GM19438 (cell line): ENCODE results near the gene ADGRL3.

Experiments used
- ATAC-seq: cut with Tn5 transposase; IDR thresholded peaks from one replicate; pipeline ENCODE4 v1.9.1; 2021; ENCODE audit warnings: low read depth; ENCODE audit not compliant: unreplicated experiment

The ADGRL3 gene

GRCh38 chr4:61407642-61408618, 207.8 kb downstream of the ADGRL3 start:
- no peak for ATAC-seq

DNA sequence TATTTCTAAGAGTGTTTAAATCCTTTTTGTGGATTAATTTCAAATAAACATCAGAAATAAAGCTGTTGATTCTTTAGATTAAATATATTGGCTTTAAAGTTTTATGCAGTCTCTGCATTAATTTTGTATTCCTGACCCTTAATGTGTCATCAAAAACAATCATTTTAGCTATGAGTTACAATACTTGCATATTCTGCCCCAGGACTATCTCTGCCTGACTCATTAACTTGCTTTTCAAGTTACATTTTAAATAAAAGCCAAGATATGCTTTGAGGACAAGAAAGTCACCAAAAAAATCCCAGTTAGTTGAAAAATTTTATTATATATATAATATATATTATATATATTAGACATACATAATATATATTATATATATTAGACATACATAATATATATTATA, 208.7 kb downstream of the ADGRL3 start:
- no peak for ATAC-seq

GRCh38 chr4:61411241-61411640, 211.1 kb downstream of the ADGRL3 start:
- ATAC-seq, result no peak

GRCh38 chr4:61425315-61425714, 225.2 kb downstream of the ADGRL3 start:
- ATAC-seq, result no peak

GRCh38 chr4:61426229-61426628, 226.1 kb downstream of the ADGRL3 start:
- no peak for ATAC-seq

DNA sequence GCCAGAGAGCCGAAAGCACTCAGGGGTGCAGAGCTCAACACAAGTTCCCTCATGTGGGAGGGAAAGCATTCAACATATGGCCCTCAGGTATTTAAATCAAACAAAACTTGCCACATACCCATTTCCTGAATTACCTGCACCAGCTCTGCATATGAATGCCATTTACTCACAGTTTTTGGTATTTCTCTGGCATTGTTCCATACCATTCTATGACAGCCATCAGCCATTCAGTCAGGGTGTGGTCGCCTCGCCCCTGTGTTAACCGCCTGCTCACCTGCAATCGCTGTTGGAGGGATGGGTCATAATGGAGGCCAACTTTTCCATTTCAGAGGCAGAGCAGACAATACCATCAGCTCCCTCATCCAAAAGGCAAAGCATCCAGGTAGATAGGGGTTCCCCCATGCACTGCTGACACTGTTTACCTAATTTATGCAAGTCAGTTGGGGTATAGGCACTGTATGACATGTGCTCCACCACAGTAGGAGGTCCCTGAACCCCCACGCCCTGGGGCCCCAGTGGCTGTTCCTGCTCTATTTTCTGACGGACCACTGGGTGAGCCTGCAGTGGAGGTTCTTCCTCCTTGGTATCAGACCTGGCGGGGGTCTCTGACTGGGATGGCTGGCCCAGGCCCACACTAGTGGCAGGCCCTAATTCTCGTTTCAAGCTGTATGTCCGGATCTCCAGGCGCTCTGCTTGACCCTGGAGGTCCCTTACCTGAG, 227.1 kb downstream of the ADGRL3 start:
- ATAC-seq, result no peak

DNA sequence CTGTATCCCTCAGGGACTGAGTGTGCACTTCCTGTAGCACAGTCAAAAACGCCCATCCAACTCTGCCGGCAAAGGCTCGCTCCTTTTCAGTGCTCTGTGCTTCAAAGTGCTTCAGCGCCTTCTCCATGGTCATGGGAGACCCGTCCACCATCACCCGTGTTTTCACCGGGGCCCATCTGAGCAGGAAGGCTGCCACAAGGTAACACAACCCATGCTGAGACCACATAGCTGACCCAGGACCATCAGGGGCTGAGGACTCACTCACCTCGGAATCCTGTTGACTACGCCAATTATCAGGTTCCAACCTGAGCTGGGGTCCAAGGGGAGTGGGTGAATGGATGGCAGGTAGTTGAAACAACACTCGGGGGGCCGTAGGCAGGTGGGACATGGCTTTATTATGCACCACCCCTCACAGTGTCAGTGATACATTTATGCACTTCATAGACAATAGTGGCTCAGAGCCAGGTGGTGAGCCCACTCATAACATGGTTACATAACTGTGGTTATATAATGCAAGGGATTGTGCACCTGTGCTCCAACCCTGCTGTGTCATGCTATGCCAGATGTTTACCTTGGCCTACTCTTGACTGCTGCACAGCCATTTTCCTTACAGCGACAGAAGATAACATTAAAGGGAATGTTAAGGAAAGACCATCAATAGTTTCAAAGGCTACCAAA, 227.8 kb downstream of the ADGRL3 start:
- ATAC-seq, result no peak

DNA sequence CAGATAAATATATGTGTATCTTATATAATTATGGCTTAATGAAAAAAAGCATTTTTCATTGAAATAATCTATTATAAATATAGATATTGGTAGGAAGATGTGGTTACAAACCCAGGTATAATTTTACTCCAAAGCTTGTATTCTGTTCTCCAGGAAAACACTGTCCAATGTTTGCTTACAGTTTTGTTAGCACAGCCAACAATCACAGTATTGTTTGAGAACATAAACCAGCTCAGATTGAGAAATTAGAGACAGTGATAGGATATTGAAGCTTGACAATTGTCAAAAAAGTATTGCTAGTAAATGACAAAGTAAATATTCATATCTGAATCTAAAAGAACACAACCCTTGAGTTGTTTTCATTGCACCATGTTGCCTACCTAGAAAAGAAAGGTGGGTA, 228.8 kb downstream of the ADGRL3 start:
- ATAC-seq, result no peak

- ATAC-seq, result no peak
Observed at GRCh38 chr4:61431131-61431530, 231.0 kb downstream of the ADGRL3 start.

- ATAC-seq, result no peak
Observed at GRCh38 chr4:61437923-61438322, 237.8 kb downstream of the ADGRL3 start.

DNA sequence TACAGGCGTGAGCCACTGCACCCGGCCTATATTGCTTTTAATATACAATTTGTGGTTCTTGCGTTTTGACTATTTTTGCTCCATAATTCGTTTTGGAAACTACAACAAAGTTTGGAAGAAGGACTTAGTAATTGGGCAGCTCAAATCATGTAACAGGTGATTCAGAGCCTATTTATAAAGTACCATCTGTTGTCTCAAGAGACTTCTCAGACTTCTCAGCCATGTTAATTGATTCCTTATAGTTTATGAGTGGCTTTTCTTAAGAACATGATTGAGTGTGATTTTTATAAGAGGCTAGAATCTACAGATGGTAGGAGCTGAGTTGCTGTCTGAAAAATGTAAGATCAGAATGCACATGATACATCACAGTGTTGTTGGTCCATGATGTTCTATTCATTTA, 240.2 kb downstream of the ADGRL3 start:
- ATAC-seq, result no peak

DNA sequence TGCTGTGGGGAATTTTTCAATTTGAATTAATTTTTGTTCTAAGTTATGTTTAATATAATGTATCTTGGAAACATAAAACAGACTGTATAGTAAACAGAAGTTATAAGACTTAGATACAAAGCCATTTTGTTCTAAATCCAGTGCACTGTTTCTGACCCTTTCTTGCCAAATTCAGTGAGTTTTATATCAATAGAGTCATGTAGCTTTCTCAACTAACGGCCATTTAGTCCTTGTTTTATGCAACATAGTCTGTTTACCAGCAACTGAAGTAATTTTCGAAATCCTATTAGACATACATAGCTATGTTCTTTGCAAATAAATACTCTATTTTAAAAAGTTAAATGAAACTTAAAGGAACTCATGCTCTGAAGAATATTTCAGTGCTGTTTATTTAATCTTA, 242.8 kb downstream of the ADGRL3 start:
- no peak for ATAC-seq

DNA sequence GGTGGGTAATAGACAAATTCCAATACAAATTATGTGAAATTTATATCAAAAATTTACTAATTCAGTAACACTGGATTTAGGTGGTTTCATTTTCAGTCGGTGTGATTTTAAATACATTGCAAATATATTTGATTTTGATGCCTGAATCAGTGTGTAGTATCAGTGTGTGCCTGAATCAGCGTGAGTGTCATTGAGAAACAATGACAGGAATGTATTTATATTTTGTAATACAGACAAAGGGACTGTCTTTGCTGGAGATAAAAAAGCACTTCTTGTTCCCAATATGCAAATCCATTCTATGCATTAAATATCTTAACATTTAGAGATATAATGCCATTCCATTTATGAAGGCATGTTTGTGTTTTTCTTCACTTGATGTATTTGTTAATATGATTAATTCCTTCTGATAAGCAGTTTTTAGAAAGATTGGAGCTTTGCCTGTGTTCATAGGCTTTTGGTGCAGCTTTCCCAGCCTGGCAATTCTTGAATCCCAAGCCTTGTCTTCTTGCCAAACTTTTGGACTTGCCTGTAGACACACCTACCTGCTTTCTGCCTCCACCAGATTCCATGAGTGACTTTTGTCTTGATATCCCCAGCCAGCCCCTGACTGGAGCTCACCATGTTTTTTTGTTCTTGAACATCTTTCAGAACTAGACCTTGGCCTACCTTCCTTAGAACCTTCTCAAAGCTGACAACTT, 243.8 kb downstream of the ADGRL3 start:
- no peak for ATAC-seq

GRCh38 chr4:61445374-61446063, 245.4 kb downstream of the ADGRL3 start:
- ATAC-seq, result no peak

DNA sequence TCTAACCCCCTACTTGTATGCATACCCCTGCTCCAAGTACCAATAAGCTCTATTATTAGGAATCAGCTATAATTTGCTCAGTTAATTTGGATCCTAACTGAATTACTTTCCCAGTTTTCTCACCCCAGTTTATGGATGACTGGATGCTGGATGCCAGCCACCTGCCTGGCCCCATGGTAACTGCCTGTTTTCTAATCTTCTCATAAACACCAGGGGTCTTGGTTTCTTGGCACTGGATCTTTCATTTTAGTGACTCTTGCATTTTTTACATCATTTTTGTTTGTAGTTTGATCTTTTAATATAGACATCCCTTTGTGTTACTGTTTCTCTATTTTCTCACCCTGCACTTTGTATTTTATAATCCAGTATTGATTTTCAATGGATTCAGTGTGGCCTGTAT, 246.8 kb downstream of the ADGRL3 start:
- no peak for ATAC-seq

GRCh38 chr4:61447918-61448317, 247.8 kb downstream of the ADGRL3 start:
- no peak for ATAC-seq

GRCh38 chr4:61451935-61452334, 251.8 kb downstream of the ADGRL3 start:
- no peak for ATAC-seq

GRCh38 chr4:61461956-61462355, 261.8 kb downstream of the ADGRL3 start:
- no peak for ATAC-seq

GRCh38 chr4:61462451-61463326, 262.6 kb downstream of the ADGRL3 start:
- ATAC-seq, result no peak
